Common myeloid progenitor, CD34-positive (primary cell): Measurements from ENCODE around the gene FSTL5.

ENCODE experiments used
- CTCF ChIA-PET: fragments of 350-600 bp; sonication (Branson Sonifier 250); formaldehyde crosslinking; loops from one replicate; lab custom pipeline; 2021; ENCODE audit warnings: antibody characterized with exemption; lab: Charles Lee
- POLR2A ChIA-PET: fragments of 350-600 bp; sonication (Branson Sonifier 250); formaldehyde crosslinking; loops from one replicate; lab custom pipeline; 2021; ENCODE audit warnings: antibody characterized with exemption; lab: Charles Lee
- DNase-seq, 3 donors: peaks; one replicate each; pipeline versions ENCODE4 v3.0.0 to v3.0.0-alpha.2; 2013
- H3K27ac ChIP-seq, 2 experiments: 1 replicate in 1 of 2; 2 replicates in 1 of 2; pipeline ENCODE4 v1.7.0; 2013; ENCODE audit warnings: inconsistent platforms in 2 of 2, low read length in 2 of 2, mild to moderate bottlenecking in 2 of 2, low read depth in 1 of 2, moderate library complexity in 1 of 2; ENCODE audit not compliant: severe bottlenecking in 2 of 2, insufficient read depth in 1 of 2, poor library complexity in 1 of 2
- H3K27me3 ChIP-seq, 5 experiments: replicated peaks in 2 of 5; 1 replicate in 3 of 5; 2 replicates in 2 of 5; pipeline versions ENCODE4 v1.6.1 to v1.7.0; 2013; ENCODE audit warnings: low read length in 4 of 5, mild to moderate bottlenecking in 2 of 5, moderate library complexity in 2 of 5, inconsistent platforms in 1 of 5; ENCODE audit not compliant: insufficient read depth in 5 of 5, control insufficient read depth in 4 of 5
- H3K36me3 ChIP-seq, 4 experiments: 1 replicate in 2 of 4; 2 replicates in 2 of 4; pipeline versions ENCODE4 v1.6.1 to v1.7.0; 2013; ENCODE audit warnings: low read length in 3 of 4, control low read depth in 1 of 4, mild to moderate bottlenecking in 1 of 4; ENCODE audit not compliant: control insufficient read depth in 4 of 4, insufficient read depth in 4 of 4
- H3K4me1 ChIP-seq, 4 experiments: 1 replicate in 3 of 4; 2 replicates in 1 of 4; pipeline versions ENCODE4 v1.6.1 to v1.7.1; 2013; ENCODE audit warnings: low read length in 3 of 4, mild to moderate bottlenecking in 3 of 4, control low read depth in 1 of 4, inconsistent platforms in 1 of 4, moderate library complexity in 1 of 4; ENCODE audit not compliant: control insufficient read depth in 4 of 4, insufficient read depth in 4 of 4; ENCODE audit errors: control extremely low read depth in 1 of 4
- H3K4me3 ChIP-seq, 7 experiments: 1 replicate in 4 of 7; 2 replicates in 3 of 7; pipeline versions ENCODE4 v1.5.1 to v1.7.0; 2013; ENCODE audit warnings: mild to moderate bottlenecking in 7 of 7, low read length in 6 of 7, moderate library complexity in 6 of 7, inconsistent platforms in 2 of 7, low read depth in 2 of 7, control low read depth in 1 of 7; ENCODE audit not compliant: insufficient read depth in 4 of 7, control insufficient read depth in 1 of 7; ENCODE audit errors: extremely low read depth in 1 of 7
- H3K9me3 ChIP-seq, 5 experiments: 1 replicate in 4 of 5; 2 replicates in 1 of 5; pipeline versions ENCODE4 v1.6.1 to v1.7.1; 2013; ENCODE audit warnings: low read length in 4 of 5, mild to moderate bottlenecking in 2 of 5, inconsistent platforms in 1 of 5, low read depth in 1 of 5, moderate library complexity in 1 of 5; ENCODE audit not compliant: control insufficient read depth in 4 of 5, insufficient read depth in 2 of 5; ENCODE audit errors: control extremely low read depth in 1 of 5
- WGBS: methylation state at CpG from one replicate; pipeline ENCODE4 v1.1.5; 2013; ENCODE audit not compliant: insufficient coverage; 5-methylcytosine and 5-hydroxymethylcytosine counted together

The FSTL5 gene

DNA sequence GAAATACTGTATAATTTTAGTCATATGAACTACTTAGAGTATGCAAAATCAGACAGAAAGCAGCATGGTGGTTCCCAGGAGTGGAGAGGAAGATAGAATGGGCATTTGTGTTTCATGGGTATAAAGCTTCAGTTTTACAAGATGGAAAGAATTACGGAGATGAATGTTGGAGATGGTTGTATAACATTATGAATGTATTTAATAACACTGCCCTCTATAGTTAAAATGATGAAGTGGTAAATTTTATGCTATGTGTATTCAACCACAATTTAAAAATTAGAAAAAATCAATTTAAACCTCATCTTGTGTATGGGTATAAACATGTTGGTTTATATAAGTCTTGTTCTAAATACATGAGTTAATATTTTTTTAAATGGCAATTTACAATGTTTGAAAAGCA lies 521.1 kb downstream of the FSTL5 start:
- Histone ChIP-seq H3K27me3 (no peaks in the 10 kb centered on the region), H3K27ac (no peak overlapping the region), H3K4me1 (no peaks in the 10 kb centered on the region), H3K36me3 (no peaks in the 10 kb centered on the region), H3K9me3 (no peaks in the 10 kb centered on the region), H3K4me3 (no peak overlapping the region)
- CTCF ChIA-PET, result no interaction called here
- DNase-seq, result peak in 2 of 3 donors; percentile 5 to 6
- POLR2A ChIA-PET, result no interaction called here
- WGBS, result no CpG with 5 or more reads among the region's 1 CpG

DNA sequence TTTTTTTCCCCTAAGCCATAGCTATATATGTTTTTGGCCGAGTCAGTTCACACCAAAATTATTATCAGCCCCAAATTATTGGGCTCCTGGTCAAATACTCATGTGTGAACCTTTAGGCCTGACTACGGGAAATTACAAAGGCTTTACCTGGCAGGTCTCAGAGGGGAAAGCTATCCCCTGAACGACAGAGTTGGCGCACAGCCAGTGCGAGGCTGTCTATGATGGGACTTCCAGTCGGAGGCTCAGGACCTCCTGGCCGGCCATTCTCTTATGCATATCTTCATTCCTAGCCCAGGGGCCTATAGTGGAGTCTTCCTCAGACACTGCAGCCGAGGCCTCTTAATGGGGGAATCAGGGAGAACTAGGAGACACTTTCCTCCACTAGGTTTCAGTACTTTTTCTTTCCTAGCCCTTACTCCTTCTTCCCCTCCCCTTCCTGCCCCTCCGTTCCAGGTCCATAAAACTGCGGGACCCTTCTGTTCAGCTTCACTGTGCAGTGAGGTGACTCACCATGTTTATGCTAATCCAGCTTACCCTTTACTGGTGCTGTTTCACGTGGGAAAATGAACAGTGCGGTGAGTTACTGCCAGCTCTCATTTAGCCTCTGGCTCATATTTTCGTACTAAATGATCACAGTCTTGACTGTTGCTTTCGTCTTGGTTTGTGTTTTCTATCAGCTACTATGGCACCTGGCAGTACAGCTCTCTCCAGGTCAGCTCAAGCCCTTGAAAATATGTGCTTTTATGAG lies 533.9 kb downstream of the FSTL5 start:
- Histone ChIP-seq H3K9me3 (no peaks in the 10 kb centered on the region), H3K27ac (no peak overlapping the region), H3K4me3 (no peak overlapping the region), H3K4me1 (no peaks in the 10 kb centered on the region), H3K27me3 (no peaks in the 10 kb centered on the region), H3K36me3 (no peaks in the 10 kb centered on the region)
- DNase-seq, result no peak
- ChIA-PET CTCF (interaction anchor here (1.2 kb wide), 2 partner anchors 10 to 12 kb away, joined by 3 read pairs; no protein-coding TSS in a partner anchor), POLR2A (no interaction called here)
- over 99% methylated on average over 11 of the region's 14 CpGs for WGBS

DNA sequence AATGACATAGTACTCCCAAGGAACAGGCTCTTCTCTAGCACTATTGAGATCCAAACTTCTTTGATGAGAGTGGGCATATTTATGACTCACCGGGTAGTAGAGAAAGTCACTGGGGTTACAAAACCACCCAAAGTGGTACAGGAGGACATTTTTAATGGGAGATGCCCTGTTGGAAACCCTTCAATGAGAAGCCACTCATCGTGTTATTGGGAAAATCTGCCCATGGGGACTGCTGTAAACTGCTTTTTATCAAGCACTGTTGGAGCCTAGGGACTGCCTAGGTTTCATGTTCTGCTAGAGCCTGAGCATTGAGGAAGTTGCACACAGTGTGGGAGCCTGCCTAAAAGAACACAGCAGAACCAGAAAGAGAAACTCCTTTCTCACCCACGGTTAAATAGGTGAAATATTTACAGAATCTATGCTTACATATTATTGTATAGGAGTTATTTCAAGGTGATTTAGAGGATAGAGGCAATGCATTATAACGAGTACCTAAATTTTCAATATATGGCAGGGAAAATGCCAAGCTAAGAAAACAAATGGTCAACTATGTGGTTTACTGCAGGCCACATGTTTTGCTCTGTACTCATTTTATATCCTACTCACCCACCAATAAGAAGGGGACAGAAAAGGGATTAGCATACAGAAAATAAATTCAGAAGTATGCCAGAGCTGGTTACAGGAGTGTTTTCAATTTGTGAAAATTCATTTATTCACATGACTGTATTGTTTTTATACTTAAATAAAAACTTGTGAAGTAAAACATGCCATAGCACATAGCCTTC lies 559.1 kb downstream of the FSTL5 start:
- POLR2A ChIA-PET, result no interaction called here
- Histone ChIP-seq H3K27ac (no peak overlapping the region), H3K9me3 (peaks cover 0 to 2% (median 0%) of the 10 kb centered on the region in 5 experiments), H3K4me1 (no peaks in the 10 kb centered on the region), H3K27me3 (no peaks in the 10 kb centered on the region), H3K36me3 (no peaks in the 10 kb centered on the region), H3K4me3 (no peak overlapping the region)
- 44% methylated on average over 2 of the region's 4 CpGs for WGBS
- peak in 2 of 3 donors; percentile 13 to 32 for DNase-seq
- CTCF ChIA-PET, result no interaction called here

DNA sequence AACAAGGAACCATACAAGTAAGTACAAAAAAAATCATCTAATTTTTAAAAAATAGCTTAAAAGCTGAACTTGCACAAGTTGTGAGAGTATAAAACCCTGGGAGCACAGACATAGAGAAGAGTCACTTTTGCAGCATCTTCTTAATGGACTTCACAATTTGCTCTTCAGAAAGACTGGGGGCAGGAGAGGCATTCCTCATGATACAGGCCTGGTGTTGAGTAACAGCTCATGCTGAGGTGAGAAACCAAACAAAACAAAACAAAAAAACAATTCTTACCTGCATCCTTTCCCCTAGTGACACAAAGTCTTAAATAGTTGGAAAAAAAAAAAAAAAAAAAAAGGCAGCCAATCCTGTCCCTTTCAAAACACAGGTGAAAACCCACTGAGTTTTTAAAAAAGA lies 562.8 kb downstream of the FSTL5 start:
- Histone ChIP-seq H3K27ac (no peak overlapping the region), H3K27me3 (no peaks in the 10 kb centered on the region), H3K4me3 (no peak overlapping the region), H3K4me1 (no peaks in the 10 kb centered on the region), H3K36me3 (no peaks in the 10 kb centered on the region), H3K9me3 (no peaks in the 10 kb centered on the region)
- ChIA-PET CTCF (no interaction called here), POLR2A (no interaction called here)
- DNase-seq, result no peak

DNA sequence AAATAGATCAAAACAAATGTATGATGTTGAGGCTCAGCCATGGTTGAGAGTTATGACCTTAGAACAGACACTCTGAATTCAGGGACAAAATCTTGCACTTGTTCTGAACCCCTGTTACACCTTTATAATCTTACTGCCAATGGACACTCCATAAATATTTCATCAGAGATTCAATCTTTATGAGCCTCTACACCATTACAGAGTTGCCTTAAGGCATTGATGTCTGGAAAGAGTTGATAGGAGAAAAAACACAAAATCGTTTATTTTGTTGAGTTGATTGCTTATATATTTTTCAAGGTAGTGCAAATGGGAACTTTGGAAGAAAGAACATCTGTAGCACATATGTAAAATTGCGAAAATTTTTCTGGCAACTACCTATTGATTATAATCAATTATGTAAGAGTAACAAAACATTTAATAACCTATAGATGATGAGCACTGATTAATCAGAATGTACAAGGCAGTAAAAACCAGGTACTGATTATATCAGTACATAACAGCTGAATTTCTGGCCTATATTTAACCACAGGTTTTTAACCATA lies 568.5 kb downstream of the FSTL5 start:
- Histone ChIP-seq H3K27me3 (no peaks in the 10 kb centered on the region), H3K9me3 (no peaks in the 10 kb centered on the region), H3K36me3 (no peaks in the 10 kb centered on the region), H3K4me1 (no peaks in the 10 kb centered on the region), H3K4me3 (no peak overlapping the region), H3K27ac (no peak overlapping the region)
- ChIA-PET POLR2A (no interaction called here), CTCF (no interaction called here)
- WGBS, result no CpG with 5 or more reads among the region's 2 CpGs
- DNase-seq, result no peak

DNA sequence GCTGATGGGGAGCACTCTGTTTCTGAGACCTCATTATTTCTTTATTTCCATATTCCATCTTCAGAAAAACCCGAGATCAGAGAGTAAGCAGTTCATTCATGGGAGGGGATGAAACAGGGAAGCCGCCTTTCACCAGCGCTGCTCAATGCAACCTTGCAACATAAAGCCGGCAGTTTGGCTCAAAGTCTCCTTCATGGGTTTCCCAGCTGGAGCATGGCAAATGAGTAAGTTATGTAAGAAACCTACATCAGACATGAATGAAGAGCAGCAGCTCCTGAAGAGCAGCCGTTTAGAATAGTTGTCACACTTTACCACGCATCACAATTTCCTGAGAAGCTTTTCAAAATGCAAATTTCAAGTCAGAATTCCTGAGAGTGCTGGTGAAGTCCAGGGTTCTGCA lies 578.8 kb downstream of the FSTL5 start:
- Histone ChIP-seq H3K4me1 (no peaks in the 10 kb centered on the region), H3K4me3 (no peak overlapping the region), H3K36me3 (no peaks in the 10 kb centered on the region), H3K27me3 (no peaks in the 10 kb centered on the region), H3K27ac (no peak overlapping the region), H3K9me3 (no peaks in the 10 kb centered on the region)
- no peak for DNase-seq
- ChIA-PET CTCF (no interaction called here), POLR2A (no interaction called here)
- 86% methylated on average over 2 of the region's 6 CpGs for WGBS

DNA sequence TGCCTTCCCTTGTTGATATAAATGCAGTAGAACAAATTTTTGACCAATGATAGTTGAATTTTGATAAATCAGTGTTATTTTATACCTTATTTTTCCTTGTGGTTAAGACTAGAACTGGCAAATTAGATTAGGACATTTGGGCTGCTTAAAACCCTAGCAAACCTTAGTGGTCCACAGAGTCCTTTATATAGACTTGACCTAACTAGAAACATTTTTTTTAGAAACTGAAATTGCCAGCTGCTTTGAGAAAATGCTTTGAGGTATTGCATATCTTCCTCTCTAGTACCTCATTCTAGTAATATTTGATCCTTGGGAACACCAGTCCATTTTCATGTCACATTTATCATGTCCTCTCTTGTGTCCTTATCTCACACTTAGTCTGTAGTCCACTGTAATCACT lies 580.3 kb downstream of the FSTL5 start:
- Histone ChIP-seq H3K4me3 (no peak overlapping the region), H3K27ac (no peak overlapping the region), H3K27me3 (no peaks in the 10 kb centered on the region), H3K9me3 (no peaks in the 10 kb centered on the region), H3K4me1 (no peaks in the 10 kb centered on the region), H3K36me3 (no peaks in the 10 kb centered on the region)
- ChIA-PET POLR2A (no interaction called here), CTCF (no interaction called here)
- DNase-seq, result no peak
